Lower leg skin (tissue), 4 donors: Measurements from ENCODE around the gene IKBKE. TPM values are rescaled to one million over a fixed set of nuclear protein-coding genes. Genes with fewer than 3 reads are reported as not detected.
A peak's percentile ranks its signal among the peaks of the same experiment; 100 is the strongest.

ENCODE experiments used
- DNase-seq, 2 donors: peaks; one replicate each; pipeline ENCODE4 v3.0.0-alpha.2; 2019; ENCODE audit warnings: low spot score in 2 of 2
- H3K4me3 ChIP-seq: fragments of 200-600 bp; sonication (generic); 2 replicates; pipeline ENCODE4 v1.5.1; 2017; ENCODE audit warnings: mild to moderate bottlenecking, low read depth; ENCODE audit not compliant: poor library complexity, severe bottlenecking
- POLR2A ChIP-seq, 2 donors: fragments of 450-650 bp; IDR thresholded peaks; one replicate each; pipeline ENCODE4 v1.6.1; 2016 to 2017; ENCODE audit warnings: antibody characterized with exemption in 2 of 2, mild to moderate bottlenecking in 1 of 2, moderate library complexity in 1 of 2
- WGBS, 2 donors: methylation state at CpG; one replicate each; pipeline ENCODE4 v1.1.5; 2018; 5-methylcytosine and 5-hydroxymethylcytosine counted together
- intact Hi-C: fragments of 100-400 bp; cut with DNase I; formaldehyde crosslinking; loops from one replicate; pipeline ENCODE4 v1.15.0; 2023; ENCODE audit warnings: low total_unique reads
- total RNA-seq, 4 donors: library from RNA; depleted of rRNA; stranded (reverse); fragments of >200 nt; gene quantifications; one replicate each; pipeline ENCODE4 v1.1.0, GENCODE V29; 2016
- TF ChIP-seq, protein P1 (sequence below), 3 donors: fragments of 450-650 bp; IDR thresholded peaks; one replicate each; pipeline ENCODE4 v1.5.1; 2016; ENCODE audit warnings: antibody characterized with exemption in 3 of 3, mild to moderate bottlenecking in 3 of 3, moderate library complexity in 2 of 3

Gene IKBKE
- total RNA-seq, 4 donors from 2014 or later, result 6.1 to 21.4 (median 12.2) TPM

DNA sequence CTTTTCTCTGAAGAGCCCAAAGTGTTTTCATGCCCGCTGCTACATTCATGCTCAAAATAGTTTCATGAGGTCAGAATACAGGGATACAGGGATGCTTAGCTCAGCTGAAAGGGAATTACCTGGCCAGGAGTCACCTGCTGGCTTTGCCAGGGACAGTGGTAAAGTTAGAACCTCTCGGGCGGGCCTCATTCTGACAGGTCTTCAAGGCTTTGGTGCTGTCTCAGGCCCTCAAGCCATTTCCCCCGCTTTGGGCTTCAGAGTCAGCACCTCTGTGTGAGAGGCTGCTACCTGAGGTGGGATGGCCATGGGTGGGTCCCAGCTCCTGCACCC lies 42.5 kb downstream of the IKBKE start:
- intact Hi-C loops, result no loop called here
- no peak overlapping the region for H3K4me3 ChIP-seq
- 48 to 55% methylated on average over 4 of the region's 4 CpGs for WGBS, 2 donors
- TF ChIP-seq POLR2A (IDR thresholded peaks at IDR 0.05), result no peak
- TF ChIP-seq, protein P1, sequence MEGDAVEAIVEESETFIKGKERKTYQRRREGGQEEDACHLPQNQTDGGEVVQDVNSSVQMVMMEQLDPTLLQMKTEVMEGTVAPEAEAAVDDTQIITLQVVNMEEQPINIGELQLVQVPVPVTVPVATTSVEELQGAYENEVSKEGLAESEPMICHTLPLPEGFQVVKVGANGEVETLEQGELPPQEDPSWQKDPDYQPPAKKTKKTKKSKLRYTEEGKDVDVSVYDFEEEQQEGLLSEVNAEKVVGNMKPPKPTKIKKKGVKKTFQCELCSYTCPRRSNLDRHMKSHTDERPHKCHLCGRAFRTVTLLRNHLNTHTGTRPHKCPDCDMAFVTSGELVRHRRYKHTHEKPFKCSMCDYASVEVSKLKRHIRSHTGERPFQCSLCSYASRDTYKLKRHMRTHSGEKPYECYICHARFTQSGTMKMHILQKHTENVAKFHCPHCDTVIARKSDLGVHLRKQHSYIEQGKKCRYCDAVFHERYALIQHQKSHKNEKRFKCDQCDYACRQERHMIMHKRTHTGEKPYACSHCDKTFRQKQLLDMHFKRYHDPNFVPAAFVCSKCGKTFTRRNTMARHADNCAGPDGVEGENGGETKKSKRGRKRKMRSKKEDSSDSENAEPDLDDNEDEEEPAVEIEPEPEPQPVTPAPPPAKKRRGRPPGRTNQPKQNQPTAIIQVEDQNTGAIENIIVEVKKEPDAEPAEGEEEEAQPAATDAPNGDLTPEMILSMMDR (IDR thresholded peaks at IDR 0.05), result no peak
- DNase-seq, result no peak

DNA sequence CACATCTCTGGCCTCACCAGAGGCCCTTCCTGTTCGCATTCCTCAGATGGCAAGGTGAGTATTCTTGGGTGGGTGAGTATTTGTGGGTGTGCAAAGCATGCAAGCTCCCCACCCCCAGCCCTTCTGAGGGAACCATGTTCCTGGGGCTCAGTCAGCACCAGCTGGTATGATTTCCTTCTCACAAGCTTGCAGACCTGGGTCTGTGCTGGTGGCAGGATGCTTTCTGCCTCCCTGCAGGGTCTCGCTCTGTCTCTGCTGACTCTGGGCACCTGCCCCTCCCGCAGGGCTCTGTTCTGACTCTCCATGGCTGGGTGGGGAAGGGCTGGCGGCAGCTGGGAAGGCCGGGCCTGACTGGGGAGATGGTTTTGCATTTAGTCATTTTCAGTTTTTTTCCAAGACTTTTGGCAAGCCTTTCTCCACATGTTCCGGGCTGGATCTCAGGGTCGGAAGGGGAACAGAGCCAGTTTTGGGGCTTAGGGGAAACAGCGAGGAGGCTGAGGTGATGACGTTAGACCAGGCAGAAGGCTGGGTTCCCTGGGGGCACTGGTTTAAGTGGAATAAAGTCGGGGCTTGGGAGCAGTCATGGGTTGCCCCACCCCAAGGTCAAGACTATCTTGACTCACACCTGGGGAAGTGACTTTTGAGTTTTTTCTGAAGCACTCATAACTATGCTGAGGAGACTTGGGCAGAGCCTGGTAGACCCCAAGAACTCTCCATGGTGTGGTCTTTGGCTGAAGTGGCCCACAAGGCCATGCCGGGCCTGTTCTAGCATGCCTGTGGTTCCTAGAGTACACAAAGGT lies 43.2 kb downstream of the IKBKE start:
- WGBS, 2 donors, result 16 to 26% methylated on average over 11 of the region's 11 CpGs
- intact Hi-C loops, result no loop called here
- no peak for TF ChIP-seq POLR2A (IDR thresholded peaks at IDR 0.05)
- TF ChIP-seq, protein P1 (IDR thresholded peaks at IDR 0.05), result no peak
- no peak overlapping the region for H3K4me3 ChIP-seq
- DNase-seq, result peak; percentile 61 to 92

DNA sequence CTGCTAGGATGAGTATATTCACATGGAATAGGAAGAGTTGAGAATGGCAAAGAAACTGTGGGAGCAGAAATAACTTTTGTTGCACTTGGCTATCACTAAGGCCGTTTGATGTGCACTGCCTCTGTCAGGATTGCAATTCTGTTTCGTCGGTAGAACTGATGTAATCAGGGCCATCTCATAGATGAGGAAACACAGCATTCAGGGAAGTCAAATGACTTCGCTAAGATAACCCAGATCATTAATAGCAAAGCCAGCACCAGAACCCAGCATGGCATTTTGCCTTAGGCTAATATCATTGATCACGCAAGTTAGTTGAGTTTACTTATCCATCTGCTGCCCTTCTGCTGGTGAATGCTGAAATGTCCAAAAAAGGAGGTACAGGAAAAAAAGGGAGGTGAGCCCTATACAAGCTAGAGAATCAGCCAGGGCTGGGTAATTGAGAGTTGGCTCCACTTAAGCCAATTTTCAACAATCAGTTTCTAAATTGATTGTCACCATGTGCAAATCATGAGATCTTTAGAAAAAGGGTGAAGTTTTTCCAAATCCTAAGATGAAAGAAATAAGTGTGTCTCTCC lies 44.6 kb downstream of the IKBKE start:
- 41 to 52% methylated on average over 5 of the region's 5 CpGs for WGBS, 2 donors
- TF ChIP-seq POLR2A (IDR thresholded peaks at IDR 0.05), result no peak
- TF ChIP-seq, protein P1 (IDR thresholded peaks at IDR 0.05), result no peak
- H3K4me3 ChIP-seq, result no peak overlapping the region
- intact Hi-C loops, result no loop called here
- DNase-seq, result no peak

DNA sequence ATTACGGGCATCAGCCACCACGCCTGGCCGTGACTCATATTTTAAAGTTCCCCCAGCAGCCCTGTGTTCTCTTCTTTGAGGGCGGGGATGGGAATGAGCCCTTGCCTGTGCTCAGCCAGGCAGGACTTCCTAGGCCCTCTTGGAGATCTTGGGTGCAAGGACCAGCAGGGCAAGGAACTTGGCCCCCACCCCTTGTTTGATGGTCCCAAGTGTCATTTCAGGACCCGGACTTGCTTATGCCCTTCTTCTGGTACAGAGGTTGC lies 46.4 kb downstream of the IKBKE start:
- WGBS, 2 donors, result 63 to 75% methylated on average over 4 to 5 of the region's 5 CpGs
- no peak for DNase-seq
- intact Hi-C loops, result no loop called here
- H3K4me3 ChIP-seq, result no peak overlapping the region
- TF ChIP-seq POLR2A (IDR thresholded peaks at IDR 0.05), result no peak
- TF ChIP-seq, protein P1 (IDR thresholded peaks at IDR 0.05), result no peak

DNA sequence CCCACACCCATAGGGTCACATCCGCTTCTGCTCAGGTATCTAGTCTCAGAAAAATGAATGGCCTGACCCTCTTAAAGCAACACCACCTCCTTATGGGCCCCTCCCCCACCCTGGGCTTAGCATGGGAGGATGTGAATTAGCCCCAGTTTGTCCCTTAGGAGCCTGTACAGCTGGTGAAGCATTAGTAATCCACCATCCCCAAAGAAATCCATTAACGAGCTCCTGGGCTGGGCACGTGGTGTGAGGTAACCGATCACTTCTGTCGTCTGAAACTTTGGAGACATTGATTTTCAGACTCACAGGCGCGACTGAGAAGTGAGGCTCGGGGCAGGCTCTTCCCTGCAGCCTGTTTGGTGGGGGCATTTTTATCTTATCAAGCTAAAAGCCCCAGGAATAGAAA lies 47.5 kb downstream of the IKBKE start:
- intact Hi-C loops, result no loop called here
- DNase-seq, result no peak
- no peak overlapping the region for H3K4me3 ChIP-seq
- TF ChIP-seq, protein P1 (IDR thresholded peaks at IDR 0.05), result no peak
- no peak for TF ChIP-seq POLR2A (IDR thresholded peaks at IDR 0.05)
- 91 to 93% methylated on average over 8 of the region's 8 CpGs for whole genome bisulfite sequencing, 2 donors

DNA sequence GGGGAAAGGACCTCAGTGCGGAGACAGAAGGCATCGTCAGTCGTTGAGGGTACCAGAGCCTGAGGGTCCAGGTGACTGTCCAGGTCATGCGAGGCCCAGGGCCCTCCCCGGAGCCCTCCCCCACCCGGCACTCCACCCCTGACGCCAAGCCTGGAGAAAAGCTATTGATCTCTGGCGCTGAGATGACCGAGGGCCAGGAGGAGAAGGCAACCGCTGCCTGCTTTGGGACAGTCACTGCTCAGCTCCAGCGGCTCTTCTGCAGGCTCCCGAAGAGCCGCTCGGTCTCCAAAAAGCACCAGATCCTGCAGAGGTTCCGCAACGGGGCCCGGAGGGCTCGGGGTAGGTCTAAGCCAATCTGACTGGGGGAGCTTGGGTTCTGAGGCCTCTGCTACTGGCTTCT lies 47.9 kb downstream of the IKBKE start:
- no peak overlapping the region for H3K4me3 ChIP-seq
- intact Hi-C loops, result no loop called here
- no peak for TF ChIP-seq POLR2A (IDR thresholded peaks at IDR 0.05)
- TF ChIP-seq, protein P1 (IDR thresholded peaks at IDR 0.05), result no peak
- 93 to 94% methylated on average over 18 of the region's 18 CpGs for WGBS, 2 donors
- DNase-seq, result no peak
